SJSA1 (cell line): ENCODE results near the gene CRNN. TPM values are rescaled to one million over a fixed set of nuclear protein-coding genes. Genes with fewer than 3 reads are reported as not detected.

ENCODE experiments used
- total RNA-seq: library from RNA; depleted of rRNA; stranded (reverse); fragments of >200 nt; shearing (Covaris generic); gene quantifications from 2 replicates; pipeline ENCODE4 v1.2.3, GENCODE V29; 2014; rRNA removed

The CRNN gene
- total RNA-seq, 1 experiment from 2014 or later = 0.16 TPM

Other genes with a start within 250 kb of the CRNN start
- gene HRNR, start 190.1 kb downstream of the CRNN start, total RNA-seq = 0.03 TPM in 1 of 2 replicates, not detected in the other
- 0.05 and 0.06 TPM in 2 replicates for gene FLG, start 89.0 kb downstream of the CRNN start, total RNA-seq
- gene FLG2, start 54.3 kb downstream of the CRNN start, total RNA-seq = not detected in 2 replicates
- not detected in 2 replicates for gene LCE5A, start 96.5 kb upstream of the CRNN start, total RNA-seq
- not detected in 2 replicates for gene CRCT1, start 100.2 kb upstream of the CRNN start, total RNA-seq
- gene LCE3E, start 152.5 kb upstream of the CRNN start, total RNA-seq = not detected in 2 replicates
- not detected in 2 replicates for gene LCE3D, start 166.3 kb upstream of the CRNN start, total RNA-seq
- not detected in 2 replicates for gene LCE3C, start 186.0 kb upstream of the CRNN start, total RNA-seq
- gene LCE3B, start 199.5 kb upstream of the CRNN start, total RNA-seq = not detected in 2 replicates
- not detected in 2 replicates for gene LCE3A, start 208.8 kb upstream of the CRNN start, total RNA-seq
- gene LCE2D, start 249.1 kb upstream of the CRNN start, total RNA-seq = not detected in 2 replicates